IMR-90 (cell line): ENCODE results near the gene TNNI3K. TPM values are rescaled to one million over a fixed set of nuclear protein-coding genes. Genes with fewer than 3 reads are reported as not detected.

Source experiments
- ATAC-seq: fragments of 200-7000 bp; cut with Tn5 transposase; 2 replicates; pipeline ENCODE4 v1.9.1; 2020; ENCODE audit warnings: low read depth, mild to moderate bottlenecking, moderate library complexity
- BruUV-seq: library from RNA; stranded (reverse); fragments of 400-500 nt; replicated peaks from 2 replicates; lab custom pipeline; 2021; lab: Mats Ljungman, UMichigan
- CTCF ChIA-PET: fragments of 300-600 bp; formaldehyde crosslinking; extraction: SDS; loops from one replicate; lab custom pipeline; 2021; ENCODE audit warnings: antibody characterized with exemption; lab: Yijun Ruan, JAX
- POLR2A ChIA-PET: fragments of 300-600 bp; sonication (Branson Sonifier 250); formaldehyde crosslinking; loops from one replicate; lab custom pipeline; 2022; ENCODE audit warnings: antibody characterized with exemption; ENCODE audit not compliant: unreplicated experiment; lab: Charles Lee
- DNase-seq: peaks from one replicate; pipeline ENCODE4 v3.0.0; 2013
- H2AFZ ChIP-seq: replicated peaks from 2 replicates; pipeline ENCODE3; 2013; ENCODE audit warnings: low read length, mild to moderate bottlenecking; ENCODE audit not compliant: poor library complexity
- H2AK5ac ChIP-seq: 2 replicates; pipeline ENCODE4 v1.6.1; 2013; ENCODE audit warnings: low read depth, low read length, inconsistent platforms
- H2AK9ac ChIP-seq: replicated peaks from 2 replicates; pipeline ENCODE3; 2013; ENCODE audit warnings: mild to moderate bottlenecking, low read depth, low read length, moderate library complexity; ENCODE audit not compliant: poor library complexity
- H2BK120ac ChIP-seq: 2 replicates; pipeline ENCODE4 v1.6.1; 2013; ENCODE audit warnings: low read depth, low read length, inconsistent platforms
- H2BK15ac ChIP-seq: 3 replicates; pipeline ENCODE4 v1.6.1; 2013; ENCODE audit warnings: low read depth, low read length, inconsistent platforms
- H2BK20ac ChIP-seq: 2 replicates; pipeline ENCODE4 v1.6.1; 2013; ENCODE audit warnings: low read depth, mild to moderate bottlenecking, inconsistent platforms, low read length, moderate library complexity
- H2BK5ac ChIP-seq: 2 replicates; pipeline ENCODE4 v1.6.1; 2013; ENCODE audit warnings: mild to moderate bottlenecking, low read depth, low read length, inconsistent platforms; ENCODE audit not compliant: poor library complexity, severe bottlenecking
- H3K14ac ChIP-seq: replicated peaks from 2 replicates; pipeline ENCODE4 v1.6.1; 2013; ENCODE audit warnings: low read depth, low read length, inconsistent platforms
- H3K18ac ChIP-seq: 2 replicates; pipeline ENCODE4 v1.6.1; 2013; ENCODE audit warnings: low read depth, low read length, control low read depth
- H3K23ac ChIP-seq: 2 replicates; pipeline ENCODE4 v1.6.1; 2013; ENCODE audit warnings: low read depth, low read length, inconsistent platforms
- H3K27ac ChIP-seq: 2 replicates; pipeline ENCODE4 v1.5.1; 2013; ENCODE audit warnings: mild to moderate bottlenecking, control low read depth, low read length; ENCODE audit not compliant: insufficient read depth
- H3K27me3 ChIP-seq: 2 replicates; pipeline ENCODE4 v1.6.1; 2013; ENCODE audit warnings: low read length; ENCODE audit not compliant: control insufficient read depth, insufficient read depth
- H3K36me3 ChIP-seq: 2 replicates; pipeline ENCODE4 v1.6.1; 2013; ENCODE audit warnings: low read length, mixed read lengths; ENCODE audit not compliant: control insufficient read depth, insufficient read depth
- H3K4ac ChIP-seq: 2 replicates; pipeline ENCODE4 v1.6.1; 2013; ENCODE audit warnings: low read depth, low read length, inconsistent platforms
- H3K4me1 ChIP-seq: 2 replicates; pipeline ENCODE4 v1.6.1; 2013; ENCODE audit warnings: low read length, mixed read lengths; ENCODE audit not compliant: control insufficient read depth, insufficient read depth
- H3K4me2 ChIP-seq: 2 replicates; pipeline ENCODE4 v1.6.1; 2013; ENCODE audit warnings: low read depth, mild to moderate bottlenecking, control low read depth, low read length, moderate library complexity
- H3K4me3 ChIP-seq: 2 replicates; pipeline ENCODE4 v1.5.1; 2013; ENCODE audit warnings: low read depth, mild to moderate bottlenecking, control low read depth, low read length, moderate library complexity; ENCODE audit not compliant: insufficient read depth
- H3K56ac ChIP-seq: 2 replicates; pipeline ENCODE4 v1.6.1; 2013; ENCODE audit warnings: low read length, inconsistent platforms; ENCODE audit not compliant: insufficient read depth; ENCODE audit errors: extremely low read depth
- H3K79me1 ChIP-seq, 2 experiments: 2 replicates each; pipeline ENCODE4 v1.6.1; 2013; ENCODE audit warnings: low read length in 2 of 2, inconsistent platforms in 1 of 2, low read depth in 1 of 2
- H3K9ac ChIP-seq: 2 replicates; pipeline ENCODE4 v1.6.1; 2013; ENCODE audit warnings: low read depth, low read length, control low read depth
- H3K9me1 ChIP-seq: 2 replicates; pipeline ENCODE4 v1.6.1; 2013; ENCODE audit warnings: low read length, inconsistent platforms; ENCODE audit not compliant: insufficient read depth
- H3K9me3 ChIP-seq: 2 replicates; pipeline ENCODE4 v1.6.1; 2013; ENCODE audit warnings: low read length; ENCODE audit not compliant: control insufficient read depth, insufficient read depth
- H4K20me1 ChIP-seq: 2 replicates; pipeline ENCODE4 v1.6.1; 2013; ENCODE audit warnings: low read length, inconsistent platforms; ENCODE audit not compliant: insufficient read depth
- H4K5ac ChIP-seq: 2 replicates; pipeline ENCODE4 v1.6.1; 2013; ENCODE audit warnings: mild to moderate bottlenecking, low read depth, low read length, control low read depth
- H4K8ac ChIP-seq, 2 experiments: 2 replicates each; pipeline ENCODE4 v1.6.1; 2013; ENCODE audit warnings: low read depth in 2 of 2, low read length in 2 of 2, control low read depth in 1 of 2, inconsistent platforms in 1 of 2
- H4K91ac ChIP-seq: 2 replicates; pipeline ENCODE4 v1.6.1; 2013; ENCODE audit warnings: low read depth, low read length, inconsistent platforms; ENCODE audit not compliant: insufficient read depth
- RAD21 ChIP-seq: IDR thresholded peaks from 2 replicates; pipeline ENCODE4 v1.6.1; 2012; ENCODE audit warnings: low read length, improper control_type of control experiment
- WGBS, 2 experiments: methylation state at CpG; one replicate each; pipeline versions ENCODE4 v1.1.5 to v1.1.7; 2013; ENCODE audit warnings: missing lambda C conversion rate in 2 of 2; ENCODE audit not compliant: insufficient read length in 1 of 2; ENCODE audit errors: extremely low coverage in 2 of 2; 5-methylcytosine and 5-hydroxymethylcytosine counted together
- dilution Hi-C: fragments of 300-500 bp; cut with HindIII; formaldehyde crosslinking; loops from one replicate; pipeline ENCODE4 v1.14.3; 2018; ENCODE audit warnings: low sequenced_read_pairs; ENCODE audit not compliant: unreplicated experiment
- in situ Hi-C: fragments of 300-500 bp; cut with MboI; formaldehyde crosslinking; loops from 3 replicates; pipeline ENCODE4 v1.14.3; 2019; ENCODE audit warnings: low sequenced_read_pairs, inconsistent platforms, mixed read lengths
- intact Hi-C: fragments of 100-400 bp; cut with micrococcal nuclease; formaldehyde crosslinking; loops from 2 replicates; pipeline ENCODE4 v1.10.0; 2022
- polyA plus RNA-seq, 3 experiments: library from polyadenylated mRNA; depleted of rRNA; stranded (reverse); fragments of >200 nt; gene quantifications; 2 replicates each; pipeline ENCODE4 v1.2.3, GENCODE V29; 2012; ENCODE audit warnings: low replicate concordance in 1 of 3
- total RNA-seq: library from RNA; depleted of rRNA; stranded (reverse); fragments of >200 nt; gene quantifications from 2 replicates; pipeline ENCODE4 v1.2.3, GENCODE V29; 2012

TNNI3K gene
- total and polyA plus RNA-seq, 2 of the 4 experiments (the other 2 are of a cell fraction) = 0.90 to 1.3 TPM

DNA sequence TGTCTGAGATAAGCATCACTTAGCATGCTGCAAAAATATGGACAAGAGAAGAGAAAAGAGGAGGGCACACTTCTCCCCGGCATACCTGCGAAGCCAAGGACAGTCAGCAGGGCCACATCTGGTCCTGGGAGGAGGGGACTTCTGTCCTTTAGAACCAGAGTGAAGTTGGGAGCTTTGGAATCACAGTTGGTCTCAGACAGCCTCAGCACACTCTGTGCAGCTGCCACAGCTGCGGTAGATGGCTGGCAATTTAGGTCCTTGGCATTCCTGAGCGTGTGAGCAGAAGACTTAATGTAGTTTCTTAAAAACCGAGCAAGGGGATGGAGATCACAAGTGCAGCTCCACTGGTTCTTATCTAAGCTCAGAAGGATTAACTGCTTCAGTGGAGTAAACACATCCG is 244.9 kb downstream of the TNNI3K start:
- peaks cover 2% of the 10 kb centered on the region; the same call in 1 of the 2 replicates for H3K27me3 ChIP-seq
- no peaks in the 10 kb centered on the region for H3K4me1 ChIP-seq
- no peak overlapping the region for H2AFZ ChIP-seq
- H4K20me1 ChIP-seq = no peaks in the 10 kb centered on the region
- H3K27ac ChIP-seq = no peak overlapping the region
- H3K4ac ChIP-seq = no peak overlapping the region
- dilution Hi-C loops (no loop called here), in situ Hi-C loops (no loop called here), intact Hi-C loops (no loop called here)
- H3K9me1 ChIP-seq = no peaks in the 10 kb centered on the region
- no peak overlapping the region for H3K4me2 ChIP-seq
- H2BK20ac ChIP-seq = no peak overlapping the region
- H2AK5ac ChIP-seq = no peak overlapping the region
- H3K9me3 ChIP-seq = no peaks in the 10 kb centered on the region
- no peak overlapping the region for H3K18ac ChIP-seq
- no peak overlapping the region for H2BK5ac ChIP-seq
- no peak overlapping the region for H3K9ac ChIP-seq
- 20% methylated on average over 1 of the region's 6 CpGs; no CpG with 5 or more reads in 1 of the 2 experiments for WGBS, 2 experiments
- no peak overlapping the region for H2BK120ac ChIP-seq
- no peak overlapping the region for H3K14ac ChIP-seq
- no peaks in the 10 kb centered on the region for H3K79me1 ChIP-seq
- no peak overlapping the region for H3K23ac ChIP-seq
- no TSS peak for BruUV-seq
- ATAC-seq (no peak), DNase-seq (no peak)
- H4K91ac ChIP-seq = no peak overlapping the region
- no peak overlapping the region for H4K8ac ChIP-seq
- H3K36me3 ChIP-seq = no peaks in the 10 kb centered on the region
- H2BK15ac ChIP-seq = no peak overlapping the region
- no peak overlapping the region for H4K5ac ChIP-seq
- TF ChIP-seq RAD21 = no peak
- H2AK9ac ChIP-seq = no peak overlapping the region
- H3K56ac ChIP-seq = no peak overlapping the region
- ChIA-PET POLR2A (no interaction called here), CTCF (interaction anchor here (0.6 kb wide), 1 partner anchor 101 kb away, joined by 3 read pairs; no protein-coding TSS in a partner anchor)
- no peak overlapping the region for H3K4me3 ChIP-seq
